ENCODE measurements around the gene LPCAT2. TPM values are rescaled to one million over a fixed set of nuclear protein-coding genes. Genes with fewer than 3 reads are reported as not detected.

LPCAT2 gene
- total and polyA plus RNA-seq, 2 of the 13 experiments (the other 11 are each of a cell fraction or from before 2014, with no cell fraction given), result 9.9 to 17.6 TPM

DNA sequence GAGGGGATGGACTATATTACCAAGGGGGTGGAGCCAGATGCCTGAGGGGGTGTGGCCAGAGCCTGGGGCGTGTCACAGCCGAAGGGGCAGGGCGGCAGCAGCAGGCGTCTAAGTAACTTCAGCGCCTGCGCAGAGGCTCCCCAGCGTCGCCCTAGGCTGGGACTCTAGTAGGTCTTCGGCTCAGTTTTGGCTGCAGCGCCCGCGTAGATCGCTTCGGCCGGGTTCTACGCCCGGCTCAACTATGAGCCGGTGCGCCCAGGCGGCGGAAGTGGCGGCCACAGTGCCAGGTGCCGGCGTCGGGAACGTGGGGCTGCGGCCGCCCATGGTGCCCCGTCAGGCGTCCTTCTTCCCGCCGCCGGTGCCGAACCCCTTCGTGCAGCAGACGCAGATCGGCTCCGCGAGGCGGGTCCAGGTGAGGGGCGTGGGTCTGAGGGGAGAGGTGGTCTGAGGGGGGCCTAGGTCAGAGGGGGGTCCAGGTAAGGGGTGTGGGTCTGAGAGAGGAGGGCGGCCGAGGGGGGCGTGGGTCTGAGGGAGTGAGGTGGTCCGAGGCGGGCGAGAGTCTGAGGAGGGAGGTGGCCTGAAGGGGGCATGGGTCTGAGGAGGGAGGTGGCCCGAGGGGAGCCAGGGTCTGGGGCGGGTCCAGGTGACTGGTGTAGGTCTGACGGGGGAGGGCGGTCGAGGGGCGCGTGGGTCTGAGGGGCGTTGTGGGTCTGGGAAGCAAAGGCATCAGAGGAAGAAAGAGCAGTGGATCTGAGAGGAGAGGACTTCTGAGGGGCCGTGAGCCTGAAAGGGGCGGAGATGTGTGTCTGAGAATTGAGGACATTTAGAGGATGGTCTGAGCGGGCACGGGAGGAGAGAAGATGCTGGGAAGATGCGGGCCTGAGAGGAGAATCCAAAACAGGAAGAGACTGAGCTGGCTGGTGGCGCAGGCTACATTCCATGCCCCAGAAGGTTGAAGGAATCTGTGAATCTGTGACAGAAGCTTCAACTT is at the start of gene LPCAT2 (continued):
- TF ChIP-seq GABPA (IDR thresholded peaks at IDR 0.05; ENCODE audit: low read depth, low read length) (no peak), GABPA (CRISPR knock-in tag; IDR thresholded peaks at IDR 0.05; ENCODE audit: low read depth) (no peak), ZNF652 (CRISPR knock-in tag; IDR thresholded peaks at IDR 0.05; ENCODE audit: borderline replicate concordance, low read depth) (no peak), ZNF335 (CRISPR knock-in tag; IDR thresholded peaks at IDR 0.05) (no peak), ZNF235 (CRISPR knock-in tag; IDR thresholded peaks at IDR 0.05; ENCODE audit: borderline replicate concordance) (peak; percentile 93; the same call in 1 of the 2 replicates), ZSCAN25 (CRISPR knock-in tag; IDR thresholded peaks at IDR 0.05) (no peak), NBN (conservative IDR thresholded peaks at IDR 0.05) (no peak), MXI1 (IDR thresholded peaks at IDR 0.05; ENCODE audit: borderline replicate concordance, low read depth, low read length) (no peak), SP140L (CRISPR knock-in tag; IDR thresholded peaks at IDR 0.05; ENCODE audit: borderline replicate concordance) (no peak), TEAD3 (CRISPR knock-in tag; optimal IDR thresholded peaks at IDR 0.05; ENCODE audit: borderline replicate concordance) (no peak), ISX (CRISPR knock-in tag; conservative IDR thresholded peaks at IDR 0.05) (no peak), KDM1A (CRISPR knock-in tag; IDR thresholded peaks at IDR 0.05) (no peak), ATF1 (CRISPR knock-in tag; IDR thresholded peaks at IDR 0.05) (no peak), HHEX (CRISPR knock-in tag; IDR thresholded peaks at IDR 0.05) (no peak), GATAD1 (CRISPR knock-in tag; IDR thresholded peaks at IDR 0.05) (no peak), RNF2 (conservative IDR thresholded peaks at IDR 0.05; ENCODE audit: low read depth) (no peak), ZNF780A (CRISPR knock-in tag; IDR thresholded peaks at IDR 0.05) (no peak), HOXA7 (CRISPR knock-in tag; IDR thresholded peaks at IDR 0.05) (no peak), NFE2L2 (IDR thresholded peaks at IDR 0.05; ENCODE audit: low read length) (no peak), ARNT2 (CRISPR knock-in tag; IDR thresholded peaks at IDR 0.05; ENCODE audit: low read depth) (no peak), YY1 (IDR thresholded peaks at IDR 0.05; ENCODE audit: insufficient read depth, insufficient replicate concordance, low read depth, low read length) (no peak)
- TF ChIP-seq, protein P1, sequence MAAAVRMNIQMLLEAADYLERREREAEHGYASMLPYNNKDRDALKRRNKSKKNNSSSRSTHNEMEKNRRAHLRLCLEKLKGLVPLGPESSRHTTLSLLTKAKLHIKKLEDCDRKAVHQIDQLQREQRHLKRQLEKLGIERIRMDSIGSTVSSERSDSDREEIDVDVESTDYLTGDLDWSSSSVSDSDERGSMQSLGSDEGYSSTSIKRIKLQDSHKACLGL (CRISPR knock-in tag; IDR thresholded peaks at IDR 0.05), result peak; percentile 75; the same call in 1 of the 2 replicates
- TF ChIP-seq, protein P2, sequence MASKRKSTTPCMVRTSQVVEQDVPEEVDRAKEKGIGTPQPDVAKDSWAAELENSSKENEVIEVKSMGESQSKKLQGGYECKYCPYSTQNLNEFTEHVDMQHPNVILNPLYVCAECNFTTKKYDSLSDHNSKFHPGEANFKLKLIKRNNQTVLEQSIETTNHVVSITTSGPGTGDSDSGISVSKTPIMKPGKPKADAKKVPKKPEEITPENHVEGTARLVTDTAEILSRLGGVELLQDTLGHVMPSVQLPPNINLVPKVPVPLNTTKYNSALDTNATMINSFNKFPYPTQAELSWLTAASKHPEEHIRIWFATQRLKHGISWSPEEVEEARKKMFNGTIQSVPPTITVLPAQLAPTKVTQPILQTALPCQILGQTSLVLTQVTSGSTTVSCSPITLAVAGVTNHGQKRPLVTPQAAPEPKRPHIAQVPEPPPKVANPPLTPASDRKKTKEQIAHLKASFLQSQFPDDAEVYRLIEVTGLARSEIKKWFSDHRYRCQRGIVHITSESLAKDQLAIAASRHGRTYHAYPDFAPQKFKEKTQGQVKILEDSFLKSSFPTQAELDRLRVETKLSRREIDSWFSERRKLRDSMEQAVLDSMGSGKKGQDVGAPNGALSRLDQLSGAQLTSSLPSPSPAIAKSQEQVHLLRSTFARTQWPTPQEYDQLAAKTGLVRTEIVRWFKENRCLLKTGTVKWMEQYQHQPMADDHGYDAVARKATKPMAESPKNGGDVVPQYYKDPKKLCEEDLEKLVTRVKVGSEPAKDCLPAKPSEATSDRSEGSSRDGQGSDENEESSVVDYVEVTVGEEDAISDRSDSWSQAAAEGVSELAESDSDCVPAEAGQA (IDR thresholded peaks at IDR 0.05; ENCODE audit: low read depth), result no peak
- TF ChIP-seq, protein P2 (CRISPR knock-in tag; IDR thresholded peaks at IDR 0.05; ENCODE audit: borderline replicate concordance), result no peak
- TF ChIP-seq, protein P3, sequence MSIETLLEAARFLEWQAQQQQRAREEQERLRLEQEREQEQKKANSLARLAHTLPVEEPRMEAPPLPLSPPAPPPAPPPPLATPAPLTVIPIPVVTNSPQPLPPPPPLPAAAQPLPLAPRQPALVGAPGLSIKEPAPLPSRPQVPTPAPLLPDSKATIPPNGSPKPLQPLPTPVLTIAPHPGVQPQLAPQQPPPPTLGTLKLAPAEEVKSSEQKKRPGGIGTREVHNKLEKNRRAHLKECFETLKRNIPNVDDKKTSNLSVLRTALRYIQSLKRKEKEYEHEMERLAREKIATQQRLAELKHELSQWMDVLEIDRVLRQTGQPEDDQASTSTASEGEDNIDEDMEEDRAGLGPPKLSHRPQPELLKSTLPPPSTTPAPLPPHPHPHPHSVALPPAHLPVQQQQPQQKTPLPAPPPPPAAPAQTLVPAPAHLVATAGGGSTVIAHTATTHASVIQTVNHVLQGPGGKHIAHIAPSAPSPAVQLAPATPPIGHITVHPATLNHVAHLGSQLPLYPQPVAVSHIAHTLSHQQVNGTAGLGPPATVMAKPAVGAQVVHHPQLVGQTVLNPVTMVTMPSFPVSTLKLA (IDR thresholded peaks at IDR 0.05), result no peak

Measured in HepG2 (cell line).